ENCODE data around the gene ACO1.

DNA sequence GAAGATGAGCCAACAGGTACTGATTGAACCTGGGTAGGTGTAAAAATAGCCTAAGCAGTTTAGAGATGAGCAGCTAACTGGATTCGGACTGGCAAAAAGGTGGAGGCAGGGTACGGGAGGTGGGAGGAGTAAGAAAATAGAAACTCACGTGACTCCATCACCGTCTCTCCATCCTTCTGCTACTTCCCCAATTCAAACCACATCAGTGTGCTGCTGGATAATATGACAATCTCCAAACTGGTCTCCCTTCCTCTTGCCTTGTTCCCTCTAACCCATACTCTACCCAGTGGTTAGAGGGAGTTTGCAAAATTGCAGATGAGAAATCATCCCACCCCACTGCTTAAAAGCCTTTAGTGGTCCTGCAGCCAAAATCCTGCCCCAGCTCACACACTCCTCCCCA lies 98.9 kb downstream of the ACO1 start:
- TF ChIP-seq, protein P1, sequence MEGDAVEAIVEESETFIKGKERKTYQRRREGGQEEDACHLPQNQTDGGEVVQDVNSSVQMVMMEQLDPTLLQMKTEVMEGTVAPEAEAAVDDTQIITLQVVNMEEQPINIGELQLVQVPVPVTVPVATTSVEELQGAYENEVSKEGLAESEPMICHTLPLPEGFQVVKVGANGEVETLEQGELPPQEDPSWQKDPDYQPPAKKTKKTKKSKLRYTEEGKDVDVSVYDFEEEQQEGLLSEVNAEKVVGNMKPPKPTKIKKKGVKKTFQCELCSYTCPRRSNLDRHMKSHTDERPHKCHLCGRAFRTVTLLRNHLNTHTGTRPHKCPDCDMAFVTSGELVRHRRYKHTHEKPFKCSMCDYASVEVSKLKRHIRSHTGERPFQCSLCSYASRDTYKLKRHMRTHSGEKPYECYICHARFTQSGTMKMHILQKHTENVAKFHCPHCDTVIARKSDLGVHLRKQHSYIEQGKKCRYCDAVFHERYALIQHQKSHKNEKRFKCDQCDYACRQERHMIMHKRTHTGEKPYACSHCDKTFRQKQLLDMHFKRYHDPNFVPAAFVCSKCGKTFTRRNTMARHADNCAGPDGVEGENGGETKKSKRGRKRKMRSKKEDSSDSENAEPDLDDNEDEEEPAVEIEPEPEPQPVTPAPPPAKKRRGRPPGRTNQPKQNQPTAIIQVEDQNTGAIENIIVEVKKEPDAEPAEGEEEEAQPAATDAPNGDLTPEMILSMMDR (IDR thresholded peaks at IDR 0.05): no peak
- no peak for TF ChIP-seq POLR2A (IDR thresholded peaks at IDR 0.05)
